HG03354 (cell line): ENCODE data around the gene STARD9.

Experiments used
- ATAC-seq: cut with Tn5 transposase; IDR thresholded peaks from one replicate; pipeline ENCODE4 v1.9.1; 2021; ENCODE audit warnings: mild to moderate bottlenecking; ENCODE audit not compliant: unreplicated experiment, poor library complexity, severe bottlenecking

The STARD9 gene

GRCh38 chr15:42691308-42691707 lies 115.9 kb downstream of the STARD9 start:
- no peak for ATAC-seq

- no peak for ATAC-seq
These were observed 116.4 kb downstream of the STARD9 start for GRCh38 chr15:42691770-42692169.

GRCh38 chr15:42692536-42692935 lies 117.1 kb downstream of the STARD9 start:
- ATAC-seq: no peak

- no peak for ATAC-seq
These were observed 117.6 kb downstream of the STARD9 start for GRCh38 chr15:42692997-42693396.

- ATAC-seq: no peak
These were observed 118.1 kb downstream of the STARD9 start for GRCh38 chr15:42693496-42693895.

- no peak for ATAC-seq
These were observed 118.5 kb downstream of the STARD9 start for GRCh38 chr15:42693942-42694341.

GRCh38 chr15:42694398-42694797 lies 119.0 kb downstream of the STARD9 start:
- ATAC-seq: no peak

GRCh38 chr15:42695527-42696071 lies 120.2 kb downstream of the STARD9 start:
- ATAC-seq: no peak

GRCh38 chr15:42696626-42697025 lies 121.2 kb downstream of the STARD9 start:
- no peak for ATAC-seq

GRCh38 chr15:42704492-42704926 lies 129.1 kb downstream of the STARD9 start:
- no peak for ATAC-seq

- ATAC-seq: no peak
These were observed 129.9 kb downstream of the STARD9 start for GRCh38 chr15:42705336-42705735.

GRCh38 chr15:42707068-42707467 lies 131.7 kb downstream of the STARD9 start:
- ATAC-seq: no peak

GRCh38 chr15:42707873-42708544 lies 132.6 kb downstream of the STARD9 start:
- no peak for ATAC-seq

GRCh38 chr15:42710662-42711061 lies 135.3 kb downstream of the STARD9 start:
- no peak for ATAC-seq

GRCh38 chr15:42711746-42712145 lies 136.3 kb downstream of the STARD9 start:
- ATAC-seq: no peak

GRCh38 chr15:42712584-42712983 lies 137.2 kb downstream of the STARD9 start:
- ATAC-seq: no peak

GRCh38 chr15:42716125-42716524 lies 140.7 kb downstream of the STARD9 start:
- ATAC-seq: no peak

GRCh38 chr15:42716626-42717025 lies 141.2 kb downstream of the STARD9 start:
- ATAC-seq: no peak

GRCh38 chr15:42719043-42719442 lies 143.6 kb downstream of the STARD9 start:
- ATAC-seq: no peak

- ATAC-seq: no peak
These were observed 144.7 kb downstream of the STARD9 start for GRCh38 chr15:42720071-42720470.

- ATAC-seq: no peak
These were observed 145.6 kb downstream of the STARD9 start for GRCh38 chr15:42721016-42721415.

GRCh38 chr15:42721916-42722315 lies 146.5 kb downstream of the STARD9 start:
- ATAC-seq: no peak
